Measurements from ENCODE around the gene TRIM33. TPM values are rescaled to one million over a fixed set of nuclear protein-coding genes. Genes with fewer than 3 reads are reported as not detected.
A peak's percentile ranks its signal among the peaks of the same experiment; 100 is the strongest.

TRIM33 gene
- total RNA-seq, 2 experiments from 2014 or later: 43.8 to 45.6 TPM

DNA sequence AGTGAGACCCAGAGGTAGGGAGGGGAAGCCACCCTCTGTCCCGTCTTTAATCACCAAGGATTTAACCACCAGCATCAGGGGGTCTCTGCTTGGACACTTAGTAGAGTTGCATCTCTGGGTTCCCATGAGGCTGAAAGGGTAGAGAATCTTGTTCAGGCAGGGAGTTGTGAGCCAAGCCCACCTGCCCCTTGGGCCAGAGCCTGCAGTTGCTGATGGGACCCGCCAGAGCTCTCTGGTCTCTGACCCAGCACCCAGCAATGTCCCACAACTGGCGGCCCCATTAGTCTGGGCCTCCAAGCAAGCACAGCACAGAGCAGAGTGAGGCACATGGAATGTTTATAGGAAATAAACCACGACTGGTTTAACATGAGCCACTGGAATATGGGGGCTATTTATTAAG is 166.3 kb downstream of the TRIM33 start:
- DNase-seq (no peak), ATAC-seq (ENCODE audit: low read depth) (no peak)
- peaks cover 43% of the 10 kb centered on the region for H3K4me1 Mint-ChIP-seq
- peaks cover 2% of the 10 kb centered on the region for H3K9me3 Mint-ChIP-seq
- peak overlapping the region; percentile 71 for H3K27ac Mint-ChIP-seq
- H3K4me3 Mint-ChIP-seq: no peak overlapping the region
- POLR2A ChIA-PET: no interaction called here
- H3K36me3 Mint-ChIP-seq: peaks cover 7% of the 10 kb centered on the region
- no peaks in the 10 kb centered on the region for H3K27me3 Mint-ChIP-seq

Other genes starting within 250 kb of the TRIM33 start
- gene BCAS2, start 70.4 kb upstream of the TRIM33 start, total RNA-seq: 10 to 100 TPM; 38.4 to 39.5 TPM
- under 1 TPM; 0.67 to 0.96 TPM for gene DENND2C, start 158.8 kb upstream of the TRIM33 start, total RNA-seq
- gene AMPD1, start 184.3 kb upstream of the TRIM33 start, total RNA-seq: not detected
- 10 to 100 TPM; 37.4 to 40.2 TPM for gene NRAS, start 205.6 kb upstream of the TRIM33 start, total RNA-seq
- 100 to 1,000 TPM; 401 to 410 TPM for gene CSDE1, start 246.8 kb upstream of the TRIM33 start, total RNA-seq

Data from activated naive CD8-positive, alpha-beta T cell treated with anti-CD3 and anti-CD28 coated beads, Interleukin-2, amount 10 ng/mL, durations not matched to agents 7 days and 5 days (primary cell).